B cell (primary cell): ENCODE data around the gene GLDN. TPM values are rescaled to one million over a fixed set of nuclear protein-coding genes. Genes with fewer than 3 reads are reported as not detected.

Experiments used
- ATAC-seq: fragments of 200-7000 bp; cut with Tn5 transposase; one replicate; pipeline ENCODE4 v1.10.0; 2021; ENCODE audit warnings: low read depth, mild to moderate bottlenecking, moderate number of reproducible peaks, moderate library complexity
- CTCF ChIA-PET: fragments of 350-600 bp; sonication (Branson Sonifier 250); formaldehyde crosslinking; loops from one replicate; lab custom pipeline; 2021; ENCODE audit warnings: antibody characterized with exemption, inconsistent platforms; lab: Charles Lee
- POLR2A ChIA-PET: fragments of 350-600 bp; sonication (Branson Sonifier 250); formaldehyde crosslinking; loops from one replicate; lab custom pipeline; 2021; ENCODE audit warnings: antibody characterized with exemption; lab: Charles Lee
- DNase-seq: peaks from one replicate; pipeline ENCODE4 v3.0.0; 2013
- H2AFZ ChIP-seq: 2 replicates; pipeline ENCODE4 v1.6.1; 2012; ENCODE audit warnings: mild to moderate bottlenecking, low read depth, low read length; ENCODE audit not compliant: insufficient read depth, poor library complexity, severe bottlenecking
- H3K27ac ChIP-seq, 2 donors: 1 replicate in 1 of 2; 2 replicates in 1 of 2; pipeline ENCODE4 v1.5.1; 2012 to 2013; ENCODE audit warnings: low read length in 2 of 2, mild to moderate bottlenecking in 2 of 2, moderate library complexity in 1 of 2
- H3K27me3 ChIP-seq, 4 experiments: fragments of 200-600 bp in 1 of 4; sonication (generic) in 1 of 4; replicated peaks in 1 of 4; 1 replicate in 2 of 4; 2 replicates in 2 of 4; pipeline versions ENCODE4 v1.6.1 to v1.7.0; 2013 to 2016; ENCODE audit warnings: low read length in 3 of 4, mild to moderate bottlenecking in 2 of 4, mixed read lengths in 1 of 4, moderate library complexity in 1 of 4; ENCODE audit not compliant: insufficient read depth in 4 of 4, control insufficient read depth in 3 of 4; ENCODE audit errors: control extremely low read depth in 1 of 4
- H3K36me3 ChIP-seq, 2 experiments: replicated peaks in 1 of 2; 1 replicate in 1 of 2; 2 replicates in 1 of 2; pipeline versions ENCODE4 v1.6.1 to v1.7.1; 2013; ENCODE audit warnings: low read length in 1 of 2; ENCODE audit not compliant: insufficient read depth in 2 of 2, control insufficient read depth in 1 of 2; ENCODE audit errors: control extremely low read depth in 1 of 2, extremely low read depth in 1 of 2
- H3K4me1 ChIP-seq, 2 donors: fragments of 200-600 bp in 1 of 2; sonication (generic) in 1 of 2; 1 replicate in 1 of 2; 2 replicates in 1 of 2; pipeline versions ENCODE4 v1.5.1 to v1.6.1; 2013 to 2017; ENCODE audit warnings: low read length in 2 of 2; ENCODE audit not compliant: control insufficient read depth in 2 of 2, insufficient read depth in 2 of 2
- H3K4me2 ChIP-seq: replicated peaks from 2 replicates; pipeline ENCODE3; 2012; ENCODE audit warnings: mild to moderate bottlenecking, low read depth, low read length; ENCODE audit not compliant: poor library complexity, severe bottlenecking
- H3K4me3 ChIP-seq, 5 experiments: fragments of 200-600 bp in 1 of 5; sonication (generic) in 1 of 5; 1 replicate in 3 of 5; 2 replicates in 2 of 5; pipeline versions ENCODE4 v1.5.1 to v1.7.0; 2011 to 2016; ENCODE audit warnings: low read length in 4 of 5, mild to moderate bottlenecking in 4 of 5, low read depth in 2 of 5, control low read depth in 1 of 5, moderate library complexity in 1 of 5; ENCODE audit not compliant: insufficient read depth in 1 of 5; ENCODE audit errors: control extremely low read depth in 1 of 5, extremely low read depth in 1 of 5
- H3K79me2 ChIP-seq: fragments of 200-600 bp; sonication (generic); one replicate; pipeline ENCODE4 v1.6.0; 2016; ENCODE audit warnings: low read length; ENCODE audit not compliant: control insufficient read depth, insufficient read depth
- H3K9ac ChIP-seq: fragments of 200-600 bp; sonication (generic); 2 replicates; pipeline ENCODE4 v1.6.1; 2017; ENCODE audit warnings: mild to moderate bottlenecking, low read length, moderate library complexity
- H3K9me3 ChIP-seq, 3 donors: one replicate each; pipeline versions ENCODE4 v1.6.1 to v1.7.1; 2013; ENCODE audit warnings: low read length in 2 of 3; ENCODE audit not compliant: control insufficient read depth in 2 of 3, insufficient read depth in 1 of 3; ENCODE audit errors: control extremely low read depth in 1 of 3
- H4K20me1 ChIP-seq: 2 replicates; pipeline ENCODE4 v1.6.0; 2012; ENCODE audit warnings: mild to moderate bottlenecking, low read length; ENCODE audit not compliant: insufficient read depth, control insufficient read depth, poor library complexity, severe bottlenecking
- H3K27ac Mint-ChIP-seq: one replicate; pipeline ENCODE4 v1.8.0; 2021; ENCODE audit warnings: mixed read lengths
- H3K27me3 Mint-ChIP-seq: one replicate; pipeline ENCODE4 v1.8.0; 2021; ENCODE audit warnings: mixed read lengths
- H3K4me1 Mint-ChIP-seq: one replicate; pipeline ENCODE4 v1.8.0; 2021; ENCODE audit warnings: mixed read lengths
- H3K4me3 Mint-ChIP-seq: one replicate; pipeline ENCODE4 v1.8.0; 2021; ENCODE audit warnings: mixed read lengths
- H3K9me3 Mint-ChIP-seq: one replicate; pipeline ENCODE4 v1.8.0; 2022; ENCODE audit warnings: mixed read lengths; ENCODE audit not compliant: insufficient read depth
- CTCF ChIP-seq: fragments of 200-600 bp; IDR thresholded peaks from one replicate; pipeline ENCODE4 v1.8.0; 2022; ENCODE audit warnings: antibody characterized with exemption, mild to moderate bottlenecking
- EZH2 ChIP-seq: IDR thresholded peaks from 2 replicates; pipeline ENCODE4 v1.6.1; 2012; ENCODE audit warnings: borderline replicate concordance, low read depth, mild to moderate bottlenecking, moderate library complexity, low read length; ENCODE audit not compliant: insufficient read depth, poor library complexity, severe bottlenecking
- WGBS: methylation state at CpG from one replicate; pipeline ENCODE4 v1.1.5; 2013; ENCODE audit warnings: missing lambda C conversion rate; ENCODE audit not compliant: insufficient coverage; 5-methylcytosine and 5-hydroxymethylcytosine counted together
- intact Hi-C: fragments of 100-400 bp; cut with micrococcal nuclease; formaldehyde crosslinking; loops from one replicate; pipeline ENCODE4 v1.10.0; 2022
- polyA plus RNA-seq: library from polyadenylated mRNA; depleted of rRNA; stranded (reverse); fragments of >200 nt; gene quantifications from 2 replicates; pipeline ENCODE4 v1.2.3, GENCODE V29; 2012
- small RNA-seq: library from RNA; depleted of rRNA; stranded (forward); fragments of <200 nt; gene quantifications from one replicate; pipeline ENCODE3, GENCODE V24; 2012; ENCODE audit warnings: low replicate concordance, low read depth; ENCODE audit not compliant: insufficient read length
- total RNA-seq, 2 donors: library from RNA; stranded (reverse); fragments of 120-200 nt in 1 of 2; gene quantifications; 1 replicate in 1 of 2; 2 replicates in 1 of 2; pipeline versions ENCODE4 v1.2.3 to v1.2.4, GENCODE V29; 2013 to 2022

GLDN gene
- total and polyA plus RNA-seq, 2 donors (not counting 1 experiment from before 2014, with no cell fraction given) = not detected

- 88% methylated on average over 2 of the region's 6 CpGs for WGBS
- H2AFZ ChIP-seq = no peak overlapping the region
- no peak for DNase-seq
- H3K27me3 ChIP-seq = no peaks in the 10 kb centered on the region
- no peaks in the 10 kb centered on the region for H3K36me3 ChIP-seq
- H3K9me3 Mint-ChIP-seq = no peaks in the 10 kb centered on the region
- no peak overlapping the region for H3K27ac Mint-ChIP-seq
- H3K4me1 ChIP-seq = no peaks in the 10 kb centered on the region
- no peak overlapping the region for H3K9ac ChIP-seq
- H3K9me3 ChIP-seq = no peaks in the 10 kb centered on the region
- ATAC-seq = no peak
- ChIA-PET CTCF (interaction anchor here (0.8 to 1.2 kb wide), 2 partner anchors 9 to 21 kb away, joined by 3 read pairs; no protein-coding TSS in a partner anchor), POLR2A (no interaction called here)
- no peak overlapping the region for H3K4me3 Mint-ChIP-seq
- no peak overlapping the region for H3K4me2 ChIP-seq
- no peak for TF ChIP-seq CTCF
- no peak for TF ChIP-seq EZH2
- no peak overlapping the region for H3K27ac ChIP-seq
- no peaks in the 10 kb centered on the region for H3K27me3 Mint-ChIP-seq
- H3K4me3 ChIP-seq = no peak overlapping the region
- H3K4me1 Mint-ChIP-seq = no peaks in the 10 kb centered on the region
- H4K20me1 ChIP-seq = no peaks in the 10 kb centered on the region
- H3K79me2 ChIP-seq = no peaks in the 10 kb centered on the region
- intact Hi-C loops = no loop called here
Measured at GRCh38 chr15:51450001-51450400, 108.5 kb downstream of the GLDN start.

Small RNAs within 50 kb of the gene (small RNA-seq; reads per million reads assigned to genes)
- not detected for gene AC020891.4
- gene MIR7973-1 = not detected

Other genes with a start within 250 kb of the GLDN start
- gene TNFAIP8L3, start 246.7 kb upstream of the GLDN start, total RNA-seq = not detected in 2 replicates
- gene TNFAIP8L3, start 246.7 kb upstream of the GLDN start, polyA plus RNA-seq = not detected in 2 replicates
- not detected in 2 replicates for gene CYP19A1, start 3.1 kb upstream of the GLDN start, total RNA-seq
- not detected in 2 replicates for gene CYP19A1, start 3.1 kb upstream of the GLDN start, polyA plus RNA-seq